CD4-positive, alpha-beta T cell treated with Interleukin-17A for 4 hours (primary cell): ENCODE measurements around the gene TFEB.

Source experiments
- DNase-seq: peaks from one replicate; pipeline ENCODE4 v3.0.0-alpha.2; 2020; ENCODE audit warnings: mixed read lengths

The TFEB gene

DNA sequence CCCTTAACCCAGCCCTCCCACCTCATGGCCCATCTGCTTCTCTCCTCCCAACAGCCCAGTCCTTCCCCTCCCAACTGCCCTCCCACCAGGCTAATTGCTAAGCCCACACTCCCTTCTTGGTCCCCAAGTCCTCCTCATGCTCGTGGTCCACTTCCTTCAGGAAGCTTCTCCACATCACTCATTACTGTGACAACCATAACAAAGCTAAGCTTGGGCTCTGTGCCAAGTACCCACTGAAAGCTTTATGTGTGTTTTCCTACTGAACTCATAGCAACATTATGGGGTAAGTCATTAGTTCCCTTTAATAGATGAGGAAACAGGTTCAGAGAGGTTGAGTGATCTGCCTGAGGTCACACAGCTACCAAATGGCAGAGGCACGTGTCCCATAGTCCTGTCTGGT is 28.1 kb upstream of the TFEB start:
- no peak for DNase-seq

DNA sequence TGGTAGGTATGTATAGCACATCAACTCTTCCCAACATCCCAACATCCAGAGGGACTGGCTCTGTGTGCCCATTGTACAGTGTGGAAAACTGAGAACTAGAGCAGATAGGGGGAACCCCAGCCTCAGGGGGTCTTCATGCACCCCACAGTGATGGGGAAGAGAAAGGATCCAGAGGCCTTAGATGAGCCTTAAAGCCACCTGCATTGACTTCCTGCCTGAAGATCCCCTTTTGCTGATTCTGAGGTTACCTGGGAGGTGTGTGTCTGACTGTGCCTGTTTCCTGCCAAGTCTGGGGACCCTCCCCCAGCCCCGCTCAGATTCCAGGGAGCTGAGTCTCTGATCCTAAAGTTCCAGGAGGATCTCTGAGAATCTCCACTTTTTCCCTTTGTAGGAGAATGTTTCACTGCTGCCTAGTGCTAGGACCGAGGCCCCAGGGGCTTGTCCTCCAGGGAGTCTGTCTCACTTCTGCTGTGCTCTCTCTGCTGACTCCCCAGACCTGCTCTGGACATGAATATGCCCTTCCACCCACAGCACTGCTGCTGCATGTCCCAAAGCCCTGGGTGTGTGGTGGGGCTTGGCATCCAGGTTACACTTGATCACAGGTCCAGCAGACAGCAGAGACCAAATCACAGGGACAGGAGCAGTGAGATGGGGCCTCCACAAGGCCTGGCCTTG is 24.6 kb upstream of the TFEB start:
- DNase-seq, result no peak

DNA sequence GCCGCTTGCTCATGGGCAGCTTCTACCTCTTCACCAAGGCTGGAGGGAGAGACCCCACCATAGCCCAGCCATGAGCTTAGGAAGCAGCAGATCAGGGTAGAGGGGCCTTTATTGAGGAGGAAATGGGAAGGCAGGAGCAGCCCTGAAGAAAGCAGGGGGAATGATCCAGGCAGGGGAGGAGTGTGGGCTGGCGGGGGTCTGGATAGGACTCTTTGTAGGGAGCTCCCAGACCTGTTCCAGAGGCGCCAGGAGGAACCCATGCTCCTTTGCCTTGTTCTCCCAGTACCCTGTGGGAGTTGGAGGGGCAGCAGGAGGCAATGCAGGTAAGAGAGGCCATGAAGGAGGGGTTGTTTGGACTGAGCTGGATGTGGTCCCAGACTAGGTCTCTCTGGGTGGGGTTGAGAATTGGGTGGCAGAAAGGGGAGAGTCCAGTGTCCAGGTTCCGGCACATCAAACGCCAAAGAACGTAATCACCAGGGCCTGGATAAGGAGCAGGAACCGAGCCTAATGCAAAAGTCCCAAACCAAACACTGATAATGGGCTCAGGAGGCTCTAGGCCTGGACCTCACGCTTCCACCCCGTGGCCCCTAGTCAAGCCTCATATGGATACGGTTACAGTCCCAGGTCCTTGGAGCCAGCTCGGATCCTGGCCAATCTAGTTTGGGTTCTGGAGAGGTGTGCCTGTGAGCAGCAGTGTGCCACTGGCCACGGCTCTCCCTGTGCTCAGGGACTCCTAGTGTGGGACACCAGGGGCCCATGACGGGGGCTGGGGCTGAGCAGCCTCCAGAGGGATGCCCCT is 23.9 kb upstream of the TFEB start:
- DNase-seq, result no peak

DNA sequence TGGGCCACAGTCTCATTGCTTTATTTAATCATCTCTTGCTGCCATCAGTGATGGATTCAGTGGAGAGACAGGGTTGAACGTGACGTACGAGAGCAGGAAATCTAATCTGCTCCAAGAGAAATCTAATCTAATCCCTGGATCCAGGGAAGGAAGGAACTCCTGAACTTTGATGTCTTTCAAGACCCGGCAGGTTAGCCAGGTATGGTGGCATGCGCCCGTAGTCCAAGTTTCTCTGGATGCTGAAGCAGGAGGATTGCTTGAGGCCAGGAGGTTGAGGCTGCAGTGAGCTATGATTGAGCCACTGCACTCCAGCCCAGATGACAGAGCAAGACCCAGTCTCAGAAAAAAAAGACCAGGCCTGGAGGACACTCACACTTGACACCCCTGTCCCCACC is 23.2 kb upstream of the TFEB start:
- DNase-seq, result no peak

DNA sequence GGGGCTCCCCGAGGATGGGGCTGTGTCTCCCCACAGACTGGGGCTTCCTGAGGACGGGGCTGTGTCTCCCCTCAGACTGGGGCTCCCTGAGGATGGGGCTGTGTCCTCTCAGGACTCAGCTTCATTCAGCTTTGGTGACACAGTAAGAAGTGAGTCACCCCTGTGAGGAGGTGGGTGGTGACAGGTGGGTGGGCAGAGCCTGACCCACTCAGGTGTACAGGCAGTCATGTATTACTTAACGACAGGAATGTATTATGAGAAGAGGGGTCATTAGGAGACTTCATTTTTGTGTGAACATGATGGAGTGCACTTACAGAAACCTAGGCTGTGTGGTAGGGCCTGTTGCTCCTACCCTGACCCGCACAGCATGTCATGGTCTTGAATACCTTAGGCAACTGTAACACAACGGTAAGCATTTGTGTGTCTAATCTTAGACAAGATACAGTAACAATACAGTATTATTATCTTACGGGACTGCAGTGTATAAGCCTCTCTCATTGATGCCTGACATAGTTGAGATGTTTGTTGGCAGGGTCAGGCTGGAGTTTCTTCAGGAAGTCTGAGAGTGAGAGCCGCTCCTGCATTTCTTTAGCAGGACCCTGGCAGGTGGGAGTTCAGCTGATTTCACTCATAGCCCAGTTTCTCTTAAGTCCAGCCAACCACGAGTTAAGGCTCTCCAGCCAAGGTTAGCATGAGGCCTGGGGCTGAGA is 22.7 kb upstream of the TFEB start:
- no peak for DNase-seq

DNA sequence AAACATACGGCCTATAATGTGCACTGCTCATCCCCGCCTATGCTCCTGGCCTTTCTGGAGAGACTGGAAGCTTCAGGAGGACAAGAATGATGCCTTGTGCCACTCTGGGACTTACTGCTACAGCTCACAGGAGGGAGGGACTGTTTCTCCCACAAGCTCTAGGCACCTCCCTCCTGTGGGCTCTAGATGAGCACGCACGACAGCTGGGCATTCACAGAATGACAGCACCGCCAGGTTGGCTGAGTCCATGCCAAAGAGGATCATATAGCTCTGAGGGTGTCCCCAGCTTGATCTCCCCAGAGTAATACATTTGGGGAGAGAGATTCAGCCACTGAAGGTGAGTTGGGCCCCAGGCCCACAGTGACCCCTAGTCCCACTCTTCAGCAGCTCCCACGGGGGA is 21.9 kb upstream of the TFEB start:
- DNase-seq, result no peak

DNA sequence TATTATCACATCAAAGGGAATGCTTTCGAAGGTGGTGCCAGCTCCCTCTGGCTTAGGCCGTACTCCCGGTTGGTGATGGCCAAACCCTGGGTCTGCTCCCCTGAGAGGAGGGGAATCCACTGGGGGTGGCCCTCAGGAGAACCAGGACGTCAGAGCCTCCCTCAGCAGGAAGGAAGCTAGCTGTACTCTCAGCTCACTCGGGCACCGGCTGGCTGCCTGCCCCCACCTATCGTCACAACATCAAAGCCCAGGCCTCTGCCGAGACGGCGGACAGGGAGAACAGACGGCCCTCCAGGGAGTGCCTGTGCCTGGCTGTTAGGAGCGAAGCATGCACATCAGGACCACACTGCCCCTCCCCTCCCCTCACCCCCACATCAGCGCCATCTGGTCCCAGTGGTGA is 20.9 kb upstream of the TFEB start:
- DNase-seq, result no peak

DNA sequence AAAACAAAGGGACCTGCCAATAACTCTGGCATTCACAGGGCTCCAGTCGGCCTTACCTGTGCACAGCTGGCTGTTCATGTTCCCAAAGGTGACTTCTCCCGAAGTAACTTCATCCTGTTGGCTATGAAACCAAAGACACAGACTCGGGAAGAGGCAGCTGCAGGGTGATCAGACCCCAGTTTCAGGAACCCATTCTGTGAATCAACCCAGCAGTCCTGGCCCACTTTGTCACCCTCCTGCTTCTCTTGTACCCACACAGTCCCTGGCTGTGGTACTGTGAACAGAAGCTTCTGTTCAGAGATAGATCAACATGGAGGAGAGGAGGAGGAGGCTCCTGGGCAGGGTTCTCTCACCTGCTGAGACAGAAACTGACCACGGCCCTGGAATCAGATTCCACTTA is 20.5 kb upstream of the TFEB start:
- DNase-seq, result no peak

DNA sequence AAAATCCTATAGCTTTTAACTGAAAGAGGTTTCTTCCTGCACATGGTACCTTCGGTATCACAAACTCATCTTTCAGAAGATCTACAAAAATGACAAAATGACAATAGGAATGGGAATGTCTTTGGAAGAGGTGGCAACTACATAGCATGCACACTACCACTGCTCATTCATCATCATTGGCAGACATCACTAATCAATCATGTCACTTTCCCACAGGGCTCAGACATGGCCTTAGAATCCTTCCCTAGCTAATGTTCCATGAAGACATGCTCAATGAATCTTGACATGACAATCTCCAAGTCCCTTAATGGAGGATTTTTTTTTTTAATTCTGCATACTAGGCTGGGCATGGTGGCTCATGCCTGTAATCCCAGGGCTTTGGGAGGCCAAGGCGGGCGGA is 15.0 kb upstream of the TFEB start:
- DNase-seq, result no peak

DNA sequence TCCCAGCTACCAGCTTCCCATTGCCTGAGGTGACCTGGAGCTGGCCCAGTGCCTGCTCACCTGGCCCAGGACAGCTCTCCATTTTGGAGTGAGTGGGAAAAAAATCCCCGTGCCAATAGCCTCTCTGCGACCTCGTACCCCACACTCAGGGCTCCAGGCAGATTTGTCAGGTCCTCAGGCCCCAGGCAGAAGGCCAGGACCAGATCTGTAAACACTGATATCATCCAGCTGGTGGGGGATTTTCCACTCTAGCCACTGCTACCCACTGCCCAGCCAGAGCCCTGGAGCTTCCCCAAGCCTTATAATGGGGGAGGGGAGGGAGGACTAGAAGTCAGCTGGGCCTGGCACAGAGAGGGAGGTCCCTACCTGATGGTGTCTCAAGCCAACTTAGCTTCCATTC is 13.1 kb upstream of the TFEB start:
- no peak for DNase-seq

DNA sequence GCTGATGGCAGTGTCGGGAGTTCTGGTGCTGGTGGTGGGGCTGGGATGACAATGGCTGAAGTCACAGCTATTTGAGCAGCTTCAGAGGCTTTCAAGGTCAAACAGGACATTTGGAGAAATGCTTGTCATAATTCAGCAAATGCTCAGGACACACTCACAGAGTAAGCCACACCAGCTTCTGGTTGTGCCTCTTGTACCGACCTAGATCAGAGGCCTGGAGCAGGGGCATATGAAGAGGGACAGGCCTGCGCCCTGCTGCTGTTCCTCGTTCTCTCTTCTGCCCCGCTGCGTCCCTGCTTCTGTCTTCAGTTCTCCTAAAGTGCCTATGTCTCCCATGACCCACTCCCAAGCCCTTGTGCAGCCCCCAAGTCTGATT is 12.7 kb upstream of the TFEB start:
- DNase-seq, result no peak

DNA sequence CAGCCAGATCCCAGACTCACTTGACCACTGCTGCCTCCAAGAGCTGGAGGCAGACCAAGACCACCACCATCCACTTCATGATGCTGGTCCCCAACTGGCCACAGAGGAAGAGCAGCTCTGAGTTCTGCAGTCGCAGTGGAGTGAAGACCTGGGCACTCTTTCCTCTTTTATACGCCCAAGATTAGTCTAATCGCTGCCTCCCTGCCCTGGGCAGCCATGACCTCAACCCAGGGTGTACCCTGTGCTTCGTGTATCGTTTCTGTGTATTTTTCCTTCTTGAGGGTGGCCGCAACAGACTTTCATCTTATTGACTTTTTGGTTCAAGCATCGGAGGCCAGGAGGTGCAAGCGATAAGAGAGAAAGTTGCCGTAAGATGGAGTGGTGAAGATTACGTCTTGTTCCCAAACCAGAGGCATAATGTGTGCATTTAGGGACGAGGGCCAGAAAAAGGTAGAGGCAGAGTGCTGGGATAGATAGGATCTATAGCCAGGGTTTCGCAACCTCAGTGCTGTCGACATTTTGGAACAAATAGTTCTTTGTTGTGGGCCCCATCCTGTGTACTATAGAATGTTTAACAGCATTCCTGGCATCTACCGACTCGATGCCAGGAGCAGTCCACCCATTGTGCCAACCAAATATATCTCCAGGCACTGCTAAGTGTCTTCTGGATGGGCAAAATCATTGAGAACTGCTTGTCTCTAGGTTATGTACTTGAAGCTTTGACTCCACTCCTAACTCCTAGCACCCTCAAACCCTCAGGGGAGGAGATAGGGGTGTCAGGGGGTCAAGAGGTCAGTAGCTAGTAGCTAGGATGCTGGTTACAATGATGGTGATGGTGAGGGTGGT is 12.1 kb upstream of the TFEB start, which contains the start of gene PGC:
Gene PGC, minus strand, starts transcription at position 142 of the 846 bp plus-strand sequence. Its CDS starts 63 bp downstream, at position 79.
- DNase-seq, result no peak

DNA sequence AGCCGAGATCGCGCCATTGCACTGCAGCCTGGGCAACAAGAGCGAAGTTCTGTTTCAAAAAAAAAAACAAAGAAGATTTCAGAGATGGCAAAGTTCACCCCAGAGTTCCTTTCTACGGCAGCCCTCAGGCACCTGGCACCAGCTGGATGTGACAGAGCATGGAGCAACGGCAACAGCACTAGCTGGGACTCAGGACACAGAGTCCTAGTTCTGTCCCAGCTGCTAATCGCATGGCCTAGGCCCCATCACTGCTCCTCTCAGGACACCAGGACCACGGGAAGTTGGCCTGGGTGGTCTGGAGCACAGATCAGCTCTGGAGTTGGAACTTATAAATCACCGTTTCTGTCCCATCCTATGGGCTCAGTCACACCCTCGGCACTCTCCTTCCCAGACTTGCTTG is 10.7 kb upstream of the TFEB start:
- no peak for DNase-seq

DNA sequence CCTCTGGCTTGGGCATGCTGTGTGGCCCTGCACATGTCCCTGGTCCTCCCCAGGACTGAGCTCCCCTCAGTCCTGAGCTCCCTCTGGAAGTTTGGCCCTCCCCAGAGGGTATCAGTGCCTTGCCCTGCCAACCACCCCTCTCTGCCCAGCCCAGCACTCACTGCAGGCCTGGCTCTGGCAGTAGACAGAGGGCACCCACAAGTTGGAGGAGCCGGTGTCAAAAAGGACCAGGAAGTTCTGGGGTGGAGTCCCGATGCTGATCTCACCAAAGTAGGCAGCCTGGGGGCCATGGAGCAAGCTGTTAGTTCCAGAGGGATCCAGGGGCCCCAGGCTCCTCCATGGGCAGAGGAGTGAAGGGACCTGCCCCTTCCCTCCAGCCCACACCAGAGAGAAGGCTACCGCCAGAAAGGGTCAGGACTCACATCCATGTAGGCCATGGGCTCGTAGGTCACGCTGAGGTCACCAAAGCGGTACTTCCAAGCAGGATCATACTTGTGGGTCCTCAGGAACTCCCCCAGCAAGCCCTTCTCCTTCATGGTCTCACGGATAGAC is 8.9 kb upstream of the TFEB start:
- DNase-seq, result no peak

DNA sequence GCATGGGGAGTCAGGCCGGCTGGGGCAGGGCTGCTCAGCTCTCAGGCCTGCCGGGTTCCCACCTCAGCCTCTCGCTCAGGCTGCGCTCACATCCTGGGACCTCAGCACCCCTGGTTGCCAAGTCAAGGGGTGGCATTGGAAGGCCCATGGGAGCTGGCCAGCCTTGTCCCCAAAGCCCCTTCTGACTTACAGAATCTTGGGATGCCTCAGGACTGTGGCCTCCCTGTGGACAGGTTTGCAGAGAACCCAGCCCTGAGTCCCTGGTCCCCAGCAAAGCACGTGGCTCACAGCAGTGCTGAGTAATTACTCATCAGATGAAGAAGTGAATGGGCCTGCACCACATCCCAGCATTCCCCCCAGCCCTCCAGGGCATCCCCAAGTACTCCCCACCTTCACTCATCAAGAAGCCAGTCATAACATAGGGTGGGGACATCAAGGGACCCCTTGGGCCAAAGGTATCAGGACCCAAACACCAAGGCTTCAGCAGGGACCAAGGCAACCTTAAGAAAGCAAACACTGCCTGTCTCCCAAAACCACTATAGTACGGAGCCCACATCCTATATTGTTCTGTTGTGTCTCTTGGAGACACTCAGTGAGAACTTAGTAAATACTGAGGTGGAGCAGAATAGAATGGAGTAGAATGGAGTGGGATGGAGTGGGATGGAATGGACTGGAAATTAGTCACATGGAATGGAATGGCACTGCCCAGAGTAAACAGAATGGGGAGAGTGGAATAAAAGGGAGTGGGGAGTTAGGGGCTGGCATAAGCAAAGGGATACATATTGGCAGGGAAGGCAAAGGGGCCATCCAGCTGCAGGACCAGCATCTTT is 8.2 kb upstream of the TFEB start:
- no peak for DNase-seq

DNA sequence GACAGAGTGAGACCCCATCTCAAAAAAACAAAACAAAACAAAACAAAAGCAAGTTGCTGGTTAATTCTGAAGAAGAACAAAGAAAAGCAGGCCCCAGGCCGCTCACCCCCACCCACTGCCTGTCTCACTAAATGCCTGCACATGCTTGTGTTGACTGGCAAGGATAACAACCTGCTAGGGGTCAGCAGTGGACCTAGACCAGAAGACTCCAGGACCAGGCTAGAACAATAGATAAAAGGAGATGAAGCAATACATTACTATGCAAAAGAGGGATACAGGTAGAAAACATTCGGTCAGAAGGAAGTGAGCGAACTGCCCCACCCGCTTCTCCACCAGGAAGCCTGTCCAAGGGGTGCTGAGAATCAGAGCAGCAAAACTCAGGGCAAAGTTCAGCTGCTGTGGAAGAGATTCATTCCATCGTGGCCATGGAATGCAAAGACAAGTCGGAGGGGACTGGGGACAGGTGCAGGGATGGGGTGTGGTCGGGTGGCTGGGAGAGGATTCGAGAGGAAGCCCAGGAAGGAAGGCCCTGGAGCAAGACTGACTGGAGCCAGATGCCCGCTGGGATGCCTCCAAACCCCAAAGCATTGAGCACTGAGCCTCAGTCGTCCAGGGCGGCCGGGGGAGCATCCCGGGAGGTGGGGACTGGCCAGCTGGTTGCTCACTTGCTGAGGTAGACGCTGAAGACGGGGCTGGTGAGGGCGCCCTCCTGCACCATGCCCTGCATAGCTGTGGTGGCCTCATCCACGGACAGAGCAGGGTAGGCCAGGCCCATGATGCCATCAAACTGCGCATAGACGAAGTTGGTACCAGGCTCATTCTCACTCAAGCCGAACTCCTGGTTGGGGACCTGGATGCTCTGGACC is 6.5 kb upstream of the TFEB start:
- no peak for DNase-seq

DNA sequence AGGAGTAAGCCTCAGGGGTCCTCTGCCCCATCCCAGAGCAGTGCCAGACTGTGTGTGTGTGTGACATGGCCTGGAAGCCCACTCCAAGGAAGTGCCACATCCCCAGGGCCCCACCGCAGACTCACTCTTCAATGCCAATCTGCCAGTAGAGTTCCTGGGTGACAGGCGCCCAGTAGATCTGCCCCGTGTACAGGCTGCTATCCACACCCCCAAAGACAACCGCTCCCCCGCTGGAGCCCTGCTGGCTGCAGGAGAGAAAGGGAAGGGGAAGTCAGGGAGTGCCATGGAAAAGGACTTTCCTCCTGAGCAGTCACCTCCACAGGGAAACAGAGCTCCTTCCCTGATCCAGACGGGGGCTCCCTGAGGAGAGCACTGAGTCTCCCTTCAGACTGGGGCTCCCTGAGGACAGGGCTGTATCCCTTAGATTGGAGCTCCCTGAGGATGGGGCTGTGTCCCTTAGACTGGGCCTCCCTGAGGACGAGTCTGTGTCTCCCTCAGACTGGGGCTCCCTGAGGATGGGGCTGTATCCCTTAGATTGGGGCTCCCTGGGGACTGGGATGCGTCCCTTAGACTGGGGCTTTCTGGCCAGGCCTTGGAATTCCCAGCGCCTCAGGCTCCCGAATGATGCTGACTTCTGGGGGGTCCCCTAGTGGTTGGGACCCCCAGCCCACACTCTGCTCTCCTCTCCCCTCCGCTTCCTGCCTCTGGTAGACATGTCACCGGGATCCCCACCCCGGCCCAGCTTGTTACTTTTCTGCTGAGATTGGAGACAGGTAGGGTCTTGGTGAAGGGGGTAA is 5.2 kb upstream of the TFEB start:
- DNase-seq, result no peak

DNA sequence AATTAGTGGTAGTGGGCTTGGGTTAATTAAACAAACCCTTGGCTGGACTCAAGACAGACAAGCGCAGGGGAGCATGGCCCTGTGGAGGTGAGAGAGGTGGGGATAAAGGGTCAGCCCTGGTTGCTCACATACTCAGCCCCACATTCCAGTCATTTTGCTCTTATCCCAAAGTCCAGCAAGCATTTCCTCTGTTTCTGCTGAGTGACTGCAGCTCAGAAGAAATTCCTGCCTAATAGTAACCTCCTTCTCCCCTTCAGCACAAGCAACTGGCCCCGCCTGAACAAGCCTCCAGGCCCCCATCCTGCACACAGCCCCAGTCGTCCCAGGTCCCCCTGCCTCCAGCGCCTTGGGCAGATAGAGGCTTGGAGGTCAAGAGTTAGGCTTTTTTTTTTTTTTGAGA is 3.6 kb upstream of the TFEB start:
- DNase-seq, result no peak

DNA sequence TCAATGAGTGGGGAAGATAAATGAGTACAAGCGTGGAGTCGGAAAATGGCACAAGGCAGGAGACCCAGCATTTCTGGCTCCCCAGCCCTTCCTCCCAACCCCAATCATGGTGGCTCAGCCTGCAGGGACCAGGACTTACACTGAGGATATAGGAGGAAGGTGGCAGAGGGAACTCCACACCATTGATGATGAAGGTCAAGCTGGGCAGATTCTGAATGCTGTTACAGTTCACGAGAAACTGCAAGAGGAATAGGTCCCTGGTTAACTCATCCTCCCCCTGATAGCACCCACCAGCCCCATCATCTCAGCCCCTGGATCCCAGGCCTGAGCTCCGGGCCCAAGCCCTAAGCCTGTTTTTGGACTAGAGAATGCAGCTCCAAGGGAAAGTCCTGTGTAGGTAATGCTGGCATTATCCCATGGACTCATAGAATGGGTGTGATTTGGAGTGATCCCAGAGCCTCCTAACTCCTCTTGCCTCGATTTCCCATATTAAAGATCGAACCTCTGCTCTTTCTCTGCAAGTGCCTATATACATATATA is 2.3 kb upstream of the TFEB start:
- no peak for DNase-seq
